Skeletal muscle satellite cell (primary cell): ENCODE results near the gene NR1H3.
A peak's percentile ranks its signal among the peaks of the same experiment; 100 is the strongest.

Source experiments
- H3K27me3 ChIP-seq: 2 replicates; pipeline ENCODE4 v1.7.0; 2013; ENCODE audit warnings: low read length; ENCODE audit not compliant: control insufficient read depth, insufficient read depth
- H3K36me3 ChIP-seq: 2 replicates; pipeline ENCODE4 v1.7.0; 2013; ENCODE audit warnings: mild to moderate bottlenecking, control low read depth, low read length; ENCODE audit not compliant: insufficient read depth
- H3K4me1 ChIP-seq: 2 replicates; pipeline ENCODE4 v1.7.0; 2013; ENCODE audit warnings: low read length; ENCODE audit not compliant: control insufficient read depth, insufficient read depth
- H3K4me2 ChIP-seq: 2 replicates; pipeline ENCODE4 v1.7.0; 2013; ENCODE audit warnings: mild to moderate bottlenecking, low read length
- H3K4me3 ChIP-seq: 2 replicates; pipeline ENCODE4 v1.7.0; 2013; ENCODE audit warnings: low read length
- H3K9ac ChIP-seq: 2 replicates; pipeline ENCODE4 v1.7.0; 2013; ENCODE audit warnings: mild to moderate bottlenecking, low read depth, low read length, moderate library complexity
- H3K9me3 ChIP-seq: replicated peaks from 2 replicates; pipeline ENCODE4 v1.7.0; 2013; ENCODE audit warnings: mild to moderate bottlenecking, control low read depth, low read length

Gene NR1H3

GRCh38 chr11:47271328-47271727 lies 13.5 kb downstream of the NR1H3 start:
- peaks cover 23% of the 10 kb centered on the region for H3K36me3 ChIP-seq
- H3K4me1 ChIP-seq: peaks cover 30% of the 10 kb centered on the region
- peak overlapping the region; percentile 89 for H3K4me3 ChIP-seq
- H3K27me3 ChIP-seq: no peaks in the 10 kb centered on the region
- H3K9me3 ChIP-seq: no peaks in the 10 kb centered on the region
- H3K9ac ChIP-seq: no peak overlapping the region
- H3K4me2 ChIP-seq: peak overlapping the region; percentile 90

- Histone ChIP-seq H3K4me2 (peak overlapping the region; percentile 90), H3K36me3 (peaks cover 31% of the 10 kb centered on the region), H3K27me3 (no peaks in the 10 kb centered on the region), H3K9ac (no peak overlapping the region), H3K4me3 (no peak overlapping the region), H3K9me3 (no peaks in the 10 kb centered on the region), H3K4me1 (peaks cover 30% of the 10 kb centered on the region)
These were observed 14.3 kb downstream of the NR1H3 start for GRCh38 chr11:47271961-47272661.

- no peak overlapping the region for H3K4me3 ChIP-seq
- H3K4me2 ChIP-seq: no peak overlapping the region
- H3K9me3 ChIP-seq: no peaks in the 10 kb centered on the region
- no peak overlapping the region for H3K9ac ChIP-seq
- H3K4me1 ChIP-seq: peaks cover 30% of the 10 kb centered on the region
- H3K36me3 ChIP-seq: peaks cover 33% of the 10 kb centered on the region
- no peaks in the 10 kb centered on the region for H3K27me3 ChIP-seq
These were observed 14.9 kb downstream of the NR1H3 start for GRCh38 chr11:47272706-47273105.

- Histone ChIP-seq H3K9ac (no peak overlapping the region), H3K4me1 (peaks cover 17% of the 10 kb centered on the region), H3K4me3 (no peak overlapping the region), H3K4me2 (no peak overlapping the region), H3K9me3 (no peaks in the 10 kb centered on the region), H3K36me3 (peaks cover 46% of the 10 kb centered on the region), H3K27me3 (no peaks in the 10 kb centered on the region)
These were observed 16.9 kb downstream of the NR1H3 start for GRCh38 chr11:47274495-47275235.

GRCh38 chr11:47276923-47277322 lies 19.1 kb downstream of the NR1H3 start:
- Histone ChIP-seq H3K4me1 (peaks cover 4% of the 10 kb centered on the region), H3K27me3 (no peaks in the 10 kb centered on the region), H3K4me2 (no peak overlapping the region), H3K36me3 (peaks cover 60% of the 10 kb centered on the region), H3K9me3 (no peaks in the 10 kb centered on the region), H3K9ac (no peak overlapping the region), H3K4me3 (no peak overlapping the region)

- Histone ChIP-seq H3K9ac (no peak overlapping the region), H3K27me3 (no peaks in the 10 kb centered on the region), H3K9me3 (no peaks in the 10 kb centered on the region), H3K4me2 (no peak overlapping the region), H3K4me3 (no peak overlapping the region), H3K36me3 (peaks cover 69% of the 10 kb centered on the region), H3K4me1 (no peaks in the 10 kb centered on the region)
These were observed 20.3 kb downstream of the NR1H3 start for GRCh38 chr11:47278058-47278457.

- H3K4me2 ChIP-seq: no peak overlapping the region
- H3K4me1 ChIP-seq: no peaks in the 10 kb centered on the region
- H3K9me3 ChIP-seq: no peaks in the 10 kb centered on the region
- H3K27me3 ChIP-seq: no peaks in the 10 kb centered on the region
- no peak overlapping the region for H3K9ac ChIP-seq
- no peak overlapping the region for H3K4me3 ChIP-seq
- peaks cover 69% of the 10 kb centered on the region for H3K36me3 ChIP-seq
These were observed 21.0 kb downstream of the NR1H3 start for GRCh38 chr11:47278769-47279168.

- Histone ChIP-seq H3K4me2 (no peak overlapping the region), H3K4me3 (no peak overlapping the region), H3K9ac (no peak overlapping the region), H3K36me3 (peaks cover 69% of the 10 kb centered on the region), H3K27me3 (no peaks in the 10 kb centered on the region), H3K4me1 (no peaks in the 10 kb centered on the region), H3K9me3 (no peaks in the 10 kb centered on the region)
These were observed 22.3 kb downstream of the NR1H3 start for GRCh38 chr11:47280099-47280498.

- H3K9me3 ChIP-seq: no peaks in the 10 kb centered on the region
- H3K4me2 ChIP-seq: no peak overlapping the region
- H3K36me3 ChIP-seq: peaks cover 70% of the 10 kb centered on the region
- H3K4me1 ChIP-seq: no peaks in the 10 kb centered on the region
- no peak overlapping the region for H3K4me3 ChIP-seq
- no peaks in the 10 kb centered on the region for H3K27me3 ChIP-seq
- H3K9ac ChIP-seq: no peak overlapping the region
These were observed 23.1 kb downstream of the NR1H3 start for GRCh38 chr11:47280860-47281259.

- Histone ChIP-seq H3K9me3 (no peaks in the 10 kb centered on the region), H3K9ac (no peak overlapping the region), H3K4me1 (no peaks in the 10 kb centered on the region), H3K36me3 (peaks cover 66% of the 10 kb centered on the region), H3K27me3 (no peaks in the 10 kb centered on the region), H3K4me2 (no peak overlapping the region), H3K4me3 (no peak overlapping the region)
These were observed 24.7 kb downstream of the NR1H3 start for GRCh38 chr11:47282462-47282861.

- Histone ChIP-seq H3K4me2 (no peak overlapping the region), H3K9ac (no peak overlapping the region), H3K27me3 (no peaks in the 10 kb centered on the region), H3K4me1 (no peaks in the 10 kb centered on the region), H3K9me3 (no peaks in the 10 kb centered on the region), H3K36me3 (peaks cover 67% of the 10 kb centered on the region), H3K4me3 (no peak overlapping the region)
These were observed 26.4 kb downstream of the NR1H3 start for GRCh38 chr11:47284151-47284550.
